GM18951 (cell line): ENCODE data around the gene SAT2.

Experiments used
- POLR2A ChIP-seq: IDR thresholded peaks from 4 replicates; pipeline ENCODE4 v1.6.1; 2011; ENCODE audit warnings: mild to moderate bottlenecking; ENCODE audit not compliant: insufficient read length, insufficient read depth; ENCODE audit errors: extremely low read depth
- in situ Hi-C: fragments of 300-500 bp; cut with MboI; formaldehyde crosslinking; loops from one replicate; pipeline ENCODE4 v1.12.0; 2022; ENCODE audit warnings: low sequenced_read_pairs, mixed read lengths, inconsistent platforms; ENCODE audit not compliant: unreplicated experiment

SAT2 gene

DNA sequence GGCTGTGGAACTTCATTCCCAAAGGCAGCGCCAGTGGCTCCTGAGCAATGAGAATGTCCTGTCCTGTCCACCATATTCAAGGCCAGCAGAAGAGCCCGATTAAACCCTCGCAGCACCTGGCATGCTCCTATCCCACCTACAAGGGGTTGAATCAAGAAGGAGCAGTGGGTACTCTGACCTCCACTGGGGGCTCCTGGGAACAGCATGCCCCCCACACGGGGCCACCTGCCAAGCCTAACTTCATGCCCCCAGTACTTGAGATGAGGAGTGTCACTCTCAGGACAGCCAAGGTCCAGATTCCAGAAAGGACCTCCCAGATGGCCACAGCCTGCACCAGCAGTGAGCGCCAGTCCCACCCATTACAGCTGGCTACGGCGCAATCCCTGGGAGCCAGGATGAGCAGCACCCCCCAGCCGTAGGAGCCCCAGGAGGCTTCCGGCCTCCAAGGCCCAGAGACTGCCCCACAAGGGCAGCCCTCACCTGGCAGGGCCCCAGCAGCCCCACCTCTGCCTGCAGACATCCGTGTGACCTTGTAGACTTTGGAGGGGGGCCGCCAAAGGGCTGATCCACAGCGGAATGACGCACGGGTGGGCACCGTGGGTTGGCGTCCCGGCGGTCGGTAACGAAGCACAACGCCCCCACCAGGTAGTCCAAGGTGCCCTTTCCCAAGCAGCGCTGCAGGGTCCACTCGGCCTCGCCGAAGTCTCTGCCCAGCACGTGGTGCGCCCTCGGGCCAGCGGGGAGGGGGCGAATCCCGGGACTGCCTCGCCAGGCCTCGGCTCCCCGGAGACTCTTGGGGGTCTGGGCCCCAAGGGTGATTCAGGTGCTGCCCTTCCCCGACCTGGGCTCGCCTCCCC is 45.0 kb downstream of the SAT2 start:
- TF ChIP-seq POLR2A: no peak
- in situ Hi-C loops: no loop called here

DNA sequence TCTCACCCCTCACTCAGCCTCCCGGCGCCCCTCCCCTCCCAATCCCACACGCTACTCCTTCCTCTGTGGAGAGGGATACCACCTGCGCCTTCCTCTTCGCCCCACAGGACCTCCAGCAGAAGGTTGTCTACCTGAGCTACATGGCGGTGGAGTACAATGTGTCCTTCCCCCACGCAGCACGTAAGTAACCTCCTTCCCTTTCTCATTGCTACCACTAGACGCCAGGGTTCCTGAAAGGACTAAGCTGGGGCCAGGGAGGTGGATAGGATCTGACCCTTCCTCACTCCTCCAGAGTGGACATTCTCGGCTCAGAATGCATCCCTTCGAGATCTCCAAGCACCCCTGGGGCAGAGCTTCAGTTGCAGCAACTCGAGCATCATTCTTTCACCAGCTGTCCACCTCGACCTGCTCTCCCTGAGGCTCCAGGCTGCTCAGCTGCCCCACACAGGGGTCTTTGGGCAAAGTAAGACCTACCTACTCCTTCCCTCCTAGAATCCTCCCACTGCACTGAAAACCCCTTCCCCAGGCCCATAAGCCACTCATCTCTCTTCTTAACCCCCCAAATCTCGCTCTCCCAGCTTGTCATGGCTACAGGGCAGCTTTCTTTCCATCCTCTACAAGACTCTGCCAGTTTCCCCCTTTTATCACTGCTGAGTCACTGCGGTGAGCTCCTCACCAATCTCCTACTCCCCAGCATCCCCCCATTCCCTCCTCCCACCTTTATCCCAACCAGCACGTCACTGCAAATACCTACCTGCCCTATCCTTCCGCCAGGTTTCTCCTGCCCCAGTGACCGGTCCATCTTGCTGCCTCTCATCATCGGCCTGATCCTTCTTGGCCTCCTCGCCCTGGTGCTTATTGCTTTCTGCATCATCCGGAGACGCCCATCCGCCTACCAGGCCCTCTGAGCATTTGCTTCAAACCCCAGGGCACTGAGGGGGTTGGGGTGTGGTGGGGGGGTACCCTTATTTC is 46.7 kb downstream of the SAT2 start:
- TF ChIP-seq POLR2A: no peak
- in situ Hi-C loops: no loop called here

DNA sequence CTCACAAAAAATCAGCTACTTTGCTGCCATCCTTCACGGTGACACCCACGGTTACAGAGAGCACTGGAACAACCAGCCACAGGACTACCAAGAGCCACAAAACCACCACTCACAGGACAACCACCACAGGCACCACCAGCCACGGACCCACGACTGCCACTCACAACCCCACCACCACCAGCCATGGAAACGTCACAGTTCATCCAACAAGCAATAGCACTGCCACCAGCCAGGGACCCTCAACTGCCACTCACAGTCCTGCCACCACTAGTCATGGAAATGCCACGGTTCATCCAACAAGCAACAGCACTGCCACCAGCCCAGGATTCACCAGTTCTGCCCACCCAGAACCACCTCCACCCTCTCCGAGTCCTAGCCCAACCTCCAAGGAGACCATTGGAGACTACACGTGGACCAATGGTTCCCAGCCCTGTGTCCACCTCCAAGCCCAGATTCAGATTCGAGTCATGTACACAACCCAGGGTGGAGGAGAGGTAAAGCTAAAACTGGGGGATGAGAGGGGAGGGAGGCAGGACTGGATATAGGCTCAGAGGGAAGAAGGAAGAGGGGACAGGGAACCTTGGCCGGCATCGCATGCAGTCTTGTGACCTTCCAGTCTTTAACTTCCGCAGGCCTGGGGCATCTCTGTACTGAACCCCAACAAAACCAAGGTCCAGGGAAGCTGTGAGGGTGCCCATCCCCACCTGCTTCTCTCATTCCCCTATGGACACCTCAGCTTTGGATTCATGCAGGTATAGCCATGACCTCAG is 47.6 kb downstream of the SAT2 start:
- TF ChIP-seq POLR2A: peak; percentile 19

DNA sequence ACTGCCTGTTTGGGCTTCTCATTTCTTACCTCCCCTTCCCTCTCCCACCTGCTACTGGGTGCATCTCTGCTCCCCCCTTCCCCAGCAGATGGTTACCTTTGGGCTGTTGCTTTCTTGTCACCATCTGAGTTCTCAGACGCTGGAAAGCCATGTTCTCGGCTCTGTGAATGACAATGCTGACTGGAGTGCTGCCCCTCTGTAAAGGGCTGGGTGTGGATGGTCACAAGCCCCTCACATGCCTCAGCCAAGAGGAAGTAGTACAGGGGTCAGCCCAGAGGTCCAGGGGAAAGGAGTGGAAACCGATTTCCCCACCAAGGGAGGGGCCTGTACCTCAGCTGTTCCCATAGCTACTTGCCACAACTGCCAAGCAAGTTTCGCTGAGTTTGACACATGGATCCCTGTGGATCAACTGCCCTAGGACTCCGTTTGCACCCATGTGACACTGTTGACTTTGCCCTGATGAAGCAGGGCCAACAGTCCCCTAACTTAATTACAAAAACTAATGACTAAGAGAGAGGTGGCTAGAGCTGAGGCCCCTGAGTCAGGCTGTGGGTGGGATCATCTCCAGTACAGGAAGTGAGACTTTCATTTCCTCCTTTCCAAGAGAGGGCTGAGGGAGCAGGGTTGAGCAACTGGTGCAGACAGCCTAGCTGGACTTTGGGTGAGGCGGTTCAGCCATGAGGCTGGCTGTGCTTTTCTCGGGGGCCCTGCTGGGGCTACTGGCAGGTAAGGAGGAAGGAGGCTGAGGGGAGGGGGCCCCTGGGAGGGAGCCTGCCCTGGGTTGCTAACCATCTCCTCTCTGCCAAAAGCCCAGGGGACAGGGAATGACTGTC is 48.4 kb downstream of the SAT2 start, which contains the start of gene CD68:
Gene CD68 (plus strand): TSS at position 638 of the 833 bp plus-strand sequence. CDS start 40 bp downstream, at position 678.
- in situ Hi-C loops: no loop called here
- TF ChIP-seq POLR2A: peak; percentile 55

More for the DNA sequence above, 47.6 kb downstream of the SAT2 start:
- in situ Hi-C loops: no loop called here

DNA sequence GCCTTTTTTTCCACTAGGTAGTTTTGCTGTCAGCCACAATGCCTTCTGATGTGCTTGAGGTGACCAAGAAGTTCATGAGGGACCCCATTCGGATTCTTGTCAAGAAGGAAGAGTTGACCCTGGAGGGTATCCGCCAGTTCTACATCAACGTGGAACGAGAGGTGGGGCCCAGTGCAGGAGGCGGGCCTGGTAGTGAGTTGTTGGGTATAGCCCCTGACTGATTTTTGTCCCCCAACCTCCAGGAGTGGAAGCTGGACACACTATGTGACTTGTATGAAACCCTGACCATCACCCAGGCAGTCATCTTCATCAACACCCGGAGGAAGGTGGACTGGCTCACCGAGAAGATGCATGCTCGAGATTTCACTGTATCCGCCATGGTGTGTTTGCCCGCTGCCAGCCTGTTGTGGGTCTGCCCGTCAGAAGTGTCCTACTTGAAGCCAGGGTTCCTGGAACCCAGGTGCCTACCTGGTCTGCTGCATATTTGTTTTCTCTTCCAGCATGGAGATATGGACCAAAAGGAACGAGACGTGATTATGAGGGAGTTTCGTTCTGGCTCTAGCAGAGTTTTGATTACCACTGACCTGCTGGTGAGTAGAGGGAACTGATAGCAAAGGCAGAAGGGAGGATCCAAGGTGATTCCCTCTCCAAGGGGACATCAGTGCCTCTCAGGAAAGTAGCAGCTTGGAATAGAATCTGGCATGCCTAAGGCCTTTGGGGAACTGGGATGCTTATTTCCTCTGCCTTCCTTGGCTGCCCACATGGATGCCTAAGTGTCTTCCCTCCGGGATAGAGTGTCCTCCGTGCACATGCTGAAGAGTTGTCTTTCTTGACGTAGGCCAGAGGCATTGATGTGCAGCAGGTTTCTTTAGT is 50.1 kb downstream of the SAT2 start:
- in situ Hi-C loops: no loop called here
- TF ChIP-seq POLR2A: no peak

DNA sequence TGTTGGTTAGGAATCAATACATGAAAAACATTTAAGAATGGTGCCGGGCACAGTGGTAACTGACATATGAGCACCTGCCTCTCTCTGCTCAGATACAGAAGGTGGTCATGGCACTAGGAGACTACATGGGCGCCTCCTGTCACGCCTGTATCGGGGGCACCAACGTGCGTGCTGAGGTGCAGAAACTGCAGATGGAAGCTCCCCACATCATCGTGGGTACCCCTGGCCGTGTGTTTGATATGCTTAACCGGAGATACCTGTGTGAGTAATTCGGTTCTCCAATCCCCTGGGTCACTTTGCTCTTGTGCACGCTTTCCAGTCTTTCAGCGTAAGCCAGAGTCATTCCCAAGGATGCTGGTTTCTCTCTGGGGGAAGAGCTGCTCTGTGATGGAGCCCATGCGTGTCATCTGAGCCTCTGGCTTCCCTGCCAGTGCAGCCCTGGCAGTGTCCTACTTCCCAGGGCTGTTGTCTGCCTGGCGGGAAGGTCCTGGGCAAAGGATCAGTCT is 51.1 kb downstream of the SAT2 start:
- in situ Hi-C loops: no loop called here
- TF ChIP-seq POLR2A: peak; percentile 34
